SK-N-SH treated with all-trans-retinoic acid at 6 μM for 48 hours (cell line): ENCODE data around the gene BBS5.

Experiments
- ARNTL ChIP-seq: fragments of 450-650 bp; formaldehyde crosslinking; IDR thresholded peaks from 2 replicates; pipeline ENCODE4 v1.5.0; 2020; ENCODE audit warnings: low read depth, mild to moderate bottlenecking, moderate library complexity, borderline replicate concordance
- BACH2 ChIP-seq: fragments of 250-450 bp; sonication (Bioruptor Pico); IDR thresholded peaks from 2 replicates; pipeline ENCODE4 v1.9.0; 2021; ENCODE audit warnings: mild to moderate bottlenecking, borderline replicate concordance
- CSDC2 ChIP-seq: fragments of 250-450 bp; sonication (Bioruptor Pico); IDR thresholded peaks from 2 replicates; pipeline ENCODE4 v1.5.0; 2020; ENCODE audit warnings: mild to moderate bottlenecking, moderate library complexity
- CSRNP3 ChIP-seq: fragments of 250-450 bp; sonication (Bioruptor Pico); IDR thresholded peaks from 2 replicates; pipeline ENCODE4 v1.5.1; 2021; ENCODE audit warnings: mild to moderate bottlenecking, moderate library complexity
- ESRRG ChIP-seq: fragments of 250-450 bp; sonication (Bioruptor Pico); IDR thresholded peaks from 2 replicates; pipeline ENCODE4 v1.6.1; 2021; ENCODE audit warnings: mild to moderate bottlenecking
- ZFP3 ChIP-seq: fragments of 250-450 bp; sonication (Bioruptor Pico); IDR thresholded peaks from 2 replicates; pipeline ENCODE4 v1.5.0; 2020; ENCODE audit warnings: mild to moderate bottlenecking, moderate library complexity
- ZNF565 ChIP-seq: fragments of 450-650 bp; formaldehyde crosslinking; conservative IDR thresholded peaks from 2 replicates; pipeline ENCODE4 v1.5.0; 2020; ENCODE audit warnings: low read depth, mild to moderate bottlenecking, moderate library complexity

GRCh38 chr2:169476459-169476858, 2.8 kb upstream of the BBS5 start:
- TF ChIP-seq ARNTL (CRISPR knock-in tag) = no peak
- TF ChIP-seq ESRRG = no peak
- TF ChIP-seq CSDC2 (CRISPR knock-in tag) = no peak
- TF ChIP-seq ZFP3 (CRISPR knock-in tag) = no peak
- no peak for TF ChIP-seq CSRNP3
- no peak for TF ChIP-seq ZNF565 (CRISPR knock-in tag)
- TF ChIP-seq BACH2 = no peak
